Ectodermal cell (in vitro differentiated cells): ENCODE data around the gene SPRR3.

Experiments used
- H3K27ac ChIP-seq: 2 replicates; pipeline ENCODE4 v1.7.0; 2013; ENCODE audit warnings: mild to moderate bottlenecking, low read depth, low read length; ENCODE audit not compliant: insufficient read depth, poor library complexity, severe bottlenecking
- H3K27me3 ChIP-seq: 2 replicates; pipeline ENCODE4 v1.7.0; 2013; ENCODE audit warnings: mild to moderate bottlenecking, low read length; ENCODE audit not compliant: insufficient read depth, control insufficient read depth, poor library complexity, severe bottlenecking
- H3K36me3 ChIP-seq: one replicate; pipeline ENCODE4 v1.7.0; 2013; ENCODE audit warnings: low read length; ENCODE audit not compliant: control insufficient read depth, insufficient read depth
- H3K4me1 ChIP-seq: one replicate; pipeline ENCODE4 v1.7.0; 2013; ENCODE audit warnings: low read length; ENCODE audit not compliant: control insufficient read depth, insufficient read depth
- H3K4me3 ChIP-seq: 2 replicates; pipeline ENCODE4 v1.7.0; 2013; ENCODE audit warnings: low read depth, low read length, control low read depth; ENCODE audit not compliant: insufficient read depth
- H3K9me3 ChIP-seq: 2 replicates; pipeline ENCODE4 v1.7.0; 2013; ENCODE audit warnings: mild to moderate bottlenecking, low read length, moderate library complexity; ENCODE audit not compliant: control insufficient read depth
- WGBS, 2 experiments: methylation state at CpG; one replicate each; pipeline ENCODE4 v1.1.7; 2013; ENCODE audit warnings: missing lambda C conversion rate in 2 of 2; 5-methylcytosine and 5-hydroxymethylcytosine counted together

SPRR3 gene

DNA sequence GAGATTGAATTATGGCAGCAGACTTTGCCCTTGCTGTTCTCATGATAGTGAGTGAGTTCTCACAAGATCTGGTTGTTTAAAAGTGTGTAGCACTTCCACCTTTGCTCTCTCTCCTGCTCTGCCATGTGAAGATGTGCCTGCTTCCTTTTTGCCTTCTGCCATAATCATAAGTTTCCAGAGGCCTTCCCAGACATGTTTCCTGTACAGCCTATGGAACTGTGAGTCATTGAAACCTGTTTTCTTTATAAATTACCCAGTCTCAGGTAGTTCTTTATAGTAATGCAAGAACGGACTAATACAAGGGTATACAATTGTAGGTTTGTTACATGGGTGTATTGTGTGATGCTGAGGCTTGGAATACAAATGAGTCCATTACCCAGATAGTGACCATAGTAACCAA is 33.7 kb downstream of the SPRR3 start:
- H3K4me3 ChIP-seq, result no peak overlapping the region
- H3K36me3 ChIP-seq, result no peaks in the 10 kb centered on the region
- no peaks in the 10 kb centered on the region for H3K4me1 ChIP-seq
- H3K27me3 ChIP-seq, result no peaks in the 10 kb centered on the region
- no peaks in the 10 kb centered on the region for H3K9me3 ChIP-seq
- whole genome bisulfite sequencing, 2 experiments, result 100% methylated on average over 1 of the region's 1 CpG; no CpG with 5 or more reads in 1 of the 2 experiments
- H3K27ac ChIP-seq, result no peak overlapping the region

DNA sequence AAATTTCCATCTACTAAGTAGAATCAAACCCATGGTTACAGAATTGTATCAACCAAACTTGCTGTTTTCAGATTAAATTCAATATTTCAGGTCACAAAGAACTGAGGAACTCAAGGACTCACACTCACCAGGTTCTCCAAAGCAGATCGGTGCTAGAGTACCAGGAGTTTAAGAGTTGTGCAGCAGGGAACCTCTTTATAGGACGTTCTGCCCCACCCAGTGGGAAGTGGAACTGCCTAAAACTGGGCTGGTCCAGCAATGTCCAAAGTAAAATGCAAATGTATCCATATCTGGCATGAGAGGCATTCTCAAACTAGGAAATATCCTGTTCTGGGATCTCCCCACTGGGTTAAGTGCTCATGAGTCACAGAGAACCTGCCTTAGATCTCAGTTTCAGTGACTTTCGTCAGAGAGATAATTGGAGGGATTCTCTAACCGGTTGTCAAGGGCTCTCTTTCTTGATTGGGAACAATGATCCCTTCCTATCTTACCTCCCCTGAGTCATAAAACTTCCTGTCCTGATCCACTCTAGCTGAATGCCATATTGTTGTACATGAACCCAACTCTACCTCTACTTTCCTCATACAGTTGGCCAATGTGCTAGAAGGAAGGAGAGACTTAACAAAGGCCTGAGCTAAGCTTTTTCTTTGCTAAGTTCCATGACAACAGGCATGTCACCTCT is 39.5 kb downstream of the SPRR3 start, which contains the start of gene SPRR2D:
Gene SPRR2D, minus strand, starts transcription at position 171 of the 682 bp plus-strand sequence. CDS start 774 bp downstream, outside the sequence.
- no peak within 1 kb of the TSS for H3K4me3 ChIP-seq
- H3K4me1 ChIP-seq, result no peaks in the 10 kb centered on the region
- H3K27me3 ChIP-seq, result no peaks in the 10 kb centered on the region
- 72% methylated on average over 4 of the region's 4 CpGs for WGBS, 2 experiments
- no peaks in the 10 kb centered on the region for H3K9me3 ChIP-seq
- H3K36me3 ChIP-seq, result no peaks in the 10 kb centered on the region
- no peak within 1 kb of the TSS for H3K27ac ChIP-seq

DNA sequence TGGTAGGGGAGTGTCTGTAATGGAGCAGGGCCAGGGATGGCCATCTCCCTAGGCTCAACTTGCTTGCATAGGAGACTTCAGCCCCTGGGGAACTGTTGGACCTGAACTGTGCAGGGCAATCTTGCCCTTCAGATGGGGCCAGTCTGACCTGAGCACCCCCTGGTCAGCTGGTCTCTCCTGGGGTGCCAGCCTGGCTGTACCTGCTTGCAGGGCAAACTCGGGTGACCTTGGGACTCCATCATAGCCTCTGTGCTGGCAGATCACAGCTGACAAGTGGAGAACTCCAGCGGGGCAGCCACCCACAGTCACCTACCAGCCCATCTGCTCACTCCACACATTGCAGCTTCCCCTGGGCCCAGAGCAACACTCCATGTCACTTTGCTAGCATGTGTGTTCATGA is 47.7 kb downstream of the SPRR3 start:
- H3K27ac ChIP-seq, result no peak overlapping the region
- H3K4me3 ChIP-seq, result no peak overlapping the region
- WGBS, 2 experiments, result 83 to 92% methylated on average over 2 of the region's 2 CpGs
- H3K36me3 ChIP-seq, result no peaks in the 10 kb centered on the region
- no peaks in the 10 kb centered on the region for H3K4me1 ChIP-seq
- H3K9me3 ChIP-seq, result no peaks in the 10 kb centered on the region
- H3K27me3 ChIP-seq, result no peaks in the 10 kb centered on the region
